GM12878 (cell line): Measurements from ENCODE around the gene BLOC1S4. TPM values are rescaled to one million over a fixed set of nuclear protein-coding genes. Genes with fewer than 3 reads are reported as not detected.

Source experiments
- ATAC-seq: fragments of 200-7000 bp; cut with Tn5 transposase; 3 replicates; pipeline ENCODE4 v1.9.1; 2020; ENCODE audit warnings: mild to moderate bottlenecking, moderate library complexity
- BruUV-seq: library from RNA; stranded (reverse); fragments of 400-500 nt; replicated peaks from 2 replicates; lab custom pipeline; 2021; lab: Mats Ljungman, UMichigan
- CTCF ChIA-PET: fragments of 300-600 bp; sonication (Branson Sonifier 250); formaldehyde crosslinking; extraction: SDS; loops from one replicate; lab custom pipeline; 2021; ENCODE audit warnings: inconsistent platforms; lab: Yijun Ruan, JAX
- POLR2A ChIA-PET: fragments of 350-600 bp; formaldehyde crosslinking; extraction: SDS; loops from one replicate; lab custom pipeline; 2021; ENCODE audit warnings: inconsistent platforms; lab: Charles Lee
- RAD21 ChIA-PET: fragments of 300-600 bp; sonication (Branson Sonifier 250); formaldehyde crosslinking; loops from one replicate; lab custom pipeline; 2023; ENCODE audit warnings: antibody characterized with exemption; ENCODE audit not compliant: unreplicated experiment; lab: Charles Lee
- SMC1A ChIA-PET: fragments of 300-600 bp; sonication (Branson Sonifier 250); formaldehyde crosslinking; loops from one replicate; lab custom pipeline; 2023; ENCODE audit not compliant: unreplicated experiment, uncharacterized antibody; lab: Charles Lee
- DNase-seq: peaks from one replicate; pipeline ENCODE4 v3.0.0-alpha.2; 2011; ENCODE audit warnings: low read depth, low spot score
- FAIRE-seq: peaks from 3 replicates; lab custom pipeline; 2011; peaks lifted over from hg19 to GRCh38; lab: Jason Lieb, UNC
- H2AFZ ChIP-seq: 2 replicates; pipeline ENCODE4 v1.6.0; 2011; ENCODE audit warnings: low read depth, low read length, control low read depth; ENCODE audit not compliant: control insufficient read depth
- H3K27ac ChIP-seq: 2 replicates; pipeline ENCODE4 v1.5.1; 2011; ENCODE audit warnings: control low read depth; ENCODE audit not compliant: control insufficient read depth, insufficient read depth
- H3K27me3 ChIP-seq, 2 experiments: replicated peaks in 1 of 2; 2 replicates each; pipeline versions ENCODE4 v1.6.0 to v1.6.1; 2011; ENCODE audit warnings: low read length in 1 of 2; ENCODE audit not compliant: control insufficient read depth in 2 of 2, insufficient read depth in 2 of 2
- H3K36me3 ChIP-seq, 2 experiments: 2 replicates each; pipeline ENCODE4 v1.5.1; 2011; ENCODE audit warnings: low read length in 1 of 2; ENCODE audit not compliant: control insufficient read depth in 2 of 2, insufficient read depth in 2 of 2
- H3K4me1 ChIP-seq: 2 replicates; pipeline ENCODE4 v1.6.1; 2011; ENCODE audit warnings: mild to moderate bottlenecking, low read length, moderate library complexity, mixed read lengths; ENCODE audit not compliant: control insufficient read depth, insufficient read depth
- H3K4me2 ChIP-seq: 2 replicates; pipeline ENCODE4 v1.6.0; 2011; ENCODE audit warnings: control low read depth; ENCODE audit not compliant: control insufficient read depth, insufficient read depth
- H3K4me3 ChIP-seq: fragments of 200-600 bp; sonication (generic); 2 replicates; pipeline ENCODE4 v1.5.1; 2016
- H3K79me2 ChIP-seq: 2 replicates; pipeline ENCODE4 v1.6.0; 2011; ENCODE audit warnings: low read length; ENCODE audit not compliant: control insufficient read depth, insufficient read depth
- H3K9ac ChIP-seq: 2 replicates; pipeline ENCODE4 v1.8.0; 2011; ENCODE audit warnings: low read length, control low read depth, mixed read lengths; ENCODE audit not compliant: control insufficient read depth, insufficient read depth
- H3K9me3 ChIP-seq: replicated peaks from 3 replicates; pipeline ENCODE4 v1.5.1; 2011; ENCODE audit warnings: mild to moderate bottlenecking, low read length; ENCODE audit not compliant: control insufficient read depth, insufficient read depth
- H4K20me1 ChIP-seq: 2 replicates; pipeline ENCODE4 v1.6.0; 2011; ENCODE audit not compliant: control insufficient read depth, insufficient read depth
- CHD2 ChIP-seq: IDR thresholded peaks from 2 replicates; pipeline ENCODE4 v1.6.1; 2011; ENCODE audit warnings: low read depth, low read length, improper control_type of control experiment, borderline replicate concordance
- ESRRA ChIP-seq: IDR thresholded peaks from 2 replicates; pipeline ENCODE4 v1.6.1; 2012; ENCODE audit warnings: mild to moderate bottlenecking, low read length, improper control_type of control experiment
- HCFC1 ChIP-seq: fragments of 150-350 bp; IDR thresholded peaks from 2 replicates; pipeline ENCODE4 v1.6.1; 2014; ENCODE audit warnings: low read length
- KAT2A ChIP-seq: conservative IDR thresholded peaks from 2 replicates; pipeline ENCODE4 v1.6.1; 2011; ENCODE audit warnings: low read depth, low read length; ENCODE audit not compliant: control insufficient read depth
- NR2C2 ChIP-seq: IDR thresholded peaks from 2 replicates; pipeline ENCODE4 v1.6.1; 2011; ENCODE audit warnings: borderline replicate concordance, low read depth; ENCODE audit not compliant: control insufficient read depth, insufficient read length
- PAX5 ChIP-seq: IDR thresholded peaks from 2 replicates; pipeline ENCODE4 v1.6.1; 2011; ENCODE audit warnings: low read depth, low read length, borderline replicate concordance
- RAD21 ChIP-seq: IDR thresholded peaks from 2 replicates; pipeline ENCODE4 v1.6.1; 2011; ENCODE audit warnings: mild to moderate bottlenecking, low read depth, low read length, moderate library complexity; ENCODE audit not compliant: insufficient read depth
- SMAD1 ChIP-seq: fragments of 450-650 bp; IDR thresholded peaks from 2 replicates; pipeline ENCODE4 v1.6.1; 2018; ENCODE audit warnings: mild to moderate bottlenecking, low read depth; ENCODE audit not compliant: partially characterized antibody
- SMAD5 ChIP-seq: IDR thresholded peaks from 2 replicates; pipeline ENCODE4 v1.6.1; 2016; ENCODE audit warnings: antibody characterized with exemption, low read depth
- SMARCA5 ChIP-seq: fragments of 450-650 bp; IDR thresholded peaks from 2 replicates; pipeline ENCODE4 v1.6.1; 2017; ENCODE audit warnings: mild to moderate bottlenecking
- TCF3 ChIP-seq: IDR thresholded peaks from 2 replicates; pipeline ENCODE4 v1.6.1; 2012; ENCODE audit warnings: low read depth, mild to moderate bottlenecking, low read length, borderline replicate concordance; ENCODE audit not compliant: insufficient read depth
- ZBED1 ChIP-seq: IDR thresholded peaks from 2 replicates; pipeline ENCODE4 v1.6.1; 2016; ENCODE audit warnings: borderline replicate concordance
- ZNF207 ChIP-seq: fragments of 450-650 bp; IDR thresholded peaks from 2 replicates; pipeline ENCODE4 v1.6.1; 2014; ENCODE audit warnings: antibody characterized with exemption, mild to moderate bottlenecking, borderline replicate concordance
- ZNF274 ChIP-seq: IDR thresholded peaks from one replicate; pipeline ENCODE4 v1.8.0; 2011; ENCODE audit not compliant: insufficient read length, insufficient read depth
- WGBS: methylation state at CpG from one replicate; pipeline ENCODE4 v1.1.6; 2016; ENCODE audit warnings: low lambda C conversion rate; ENCODE audit not compliant: insufficient replicate concordance, insufficient coverage; ENCODE audit errors: missing lambda C conversion rate; 5-methylcytosine and 5-hydroxymethylcytosine counted together
- in situ Hi-C: fragments of 300-500 bp; cut with MboI; formaldehyde crosslinking; loops from 9 replicates; pipeline ENCODE4 v1.14.3; 2018; ENCODE audit warnings: mixed read lengths
- intact Hi-C: fragments of 100-400 bp; cut with micrococcal nuclease; formaldehyde crosslinking; loops from one replicate; pipeline ENCODE4 v1.14.2; 2022; ENCODE audit not compliant: unreplicated experiment
- polyA plus RNA-seq, 11 experiments: library from polyadenylated mRNA; depleted of rRNA in 4 of 11; unstranded in 6 of 11; stranded (reverse) in 5 of 11; fragments of >200 nt; fragmentation: Nextera tagmentation in 4 of 11; fragmentation: Illumina TruSeq in 1 of 11; extraction: Ambion mirVana in 4 of 11; extraction: Trizol in 1 of 11; gene quantifications; 1 replicate in 1 of 11; 2 replicates in 10 of 11; pipeline versions ENCODE4 v1.2.1 to v1.2.3, GENCODE V29; 2011 to 2016; ENCODE audit warnings: inconsistent platforms in 2 of 11, missing spikeins in 2 of 11, low read depth in 1 of 11
- total RNA-seq, 4 experiments: library from RNA; depleted of rRNA in 3 of 4; stranded (reverse); fragments of >200 nt in 3 of 4; fragmentation: Illumina TruSeq in 1 of 4; extraction: Trizol in 1 of 4; gene quantifications; 2 replicates each; pipeline versions ENCODE4 v1.2.1 to v1.2.3, GENCODE V29; 2013 to 2021
- TF ChIP-seq, protein P1 (sequence below): fragments of 450-650 bp; IDR thresholded peaks from 2 replicates; pipeline ENCODE4 v1.6.1; 2016; ENCODE audit warnings: mild to moderate bottlenecking
- TF ChIP-seq, protein P2 (sequence below): IDR thresholded peaks from 2 replicates; pipeline ENCODE4 v1.6.1; 2012; ENCODE audit warnings: low read length, inconsistent platforms

BLOC1S4 gene
- total and polyA plus RNA-seq, 10 of the 15 experiments (the other 5 are each of a cell fraction or from before 2014, with no cell fraction given): 2.7 to 23.8 (median 9.5) TPM

GRCh38 chr4:6742989-6743388 lies 27.0 kb downstream of the BLOC1S4 start:
- no peak for FAIRE-seq
- H3K4me2 ChIP-seq: peak overlapping the region; percentile 38; the same call in 1 of the 2 replicates
- no peak overlapping the region for H3K9ac ChIP-seq
- WGBS: 64% methylated on average over 11 of the region's 11 CpGs
- no peaks in the 10 kb centered on the region for H4K20me1 ChIP-seq
- DNase-seq: no peak
- ChIA-PET POLR2A (interaction anchor here (0.7 to 0.9 kb wide), 2 partner anchors 8 to 108 kb away, joined by 5 to 7 read pairs; no protein-coding TSS in a partner anchor), CTCF (interaction anchor here (0.7 to 2.3 kb wide), 4 partner anchors 25 to 143 kb away, joined by 3 to 13 read pairs (median 4); no protein-coding TSS in a partner anchor), SMC1A (interaction anchor here (0.6 kb wide), 1 partner anchor 196 kb away, joined by 3 read pairs; no protein-coding TSS in a partner anchor), RAD21 (interaction anchor here (0.8 to 2.8 kb wide), 2 partner anchors 87 to 130 kb away, joined by 4 to 8 read pairs; no protein-coding TSS in a partner anchor)
- H3K36me3 ChIP-seq: no peaks in the 10 kb centered on the region
- no peak; the same call in 2 of the 3 replicates for ATAC-seq
- no peaks in the 10 kb centered on the region for H3K27me3 ChIP-seq
- no peak for TF ChIP-seq ZNF274
- no peak for TF ChIP-seq SMAD5
- no peak for TF ChIP-seq KAT2A
- TF ChIP-seq PAX5: no peak
- no peak for TF ChIP-seq SMARCA5
- no peak for TF ChIP-seq TCF3
- no peak for TF ChIP-seq ESRRA
- no peak for TF ChIP-seq HCFC1
- TF ChIP-seq RAD21: no peak
- TF ChIP-seq CHD2: no peak
- TF ChIP-seq ZBED1: no peak
- TF ChIP-seq, protein P1, sequence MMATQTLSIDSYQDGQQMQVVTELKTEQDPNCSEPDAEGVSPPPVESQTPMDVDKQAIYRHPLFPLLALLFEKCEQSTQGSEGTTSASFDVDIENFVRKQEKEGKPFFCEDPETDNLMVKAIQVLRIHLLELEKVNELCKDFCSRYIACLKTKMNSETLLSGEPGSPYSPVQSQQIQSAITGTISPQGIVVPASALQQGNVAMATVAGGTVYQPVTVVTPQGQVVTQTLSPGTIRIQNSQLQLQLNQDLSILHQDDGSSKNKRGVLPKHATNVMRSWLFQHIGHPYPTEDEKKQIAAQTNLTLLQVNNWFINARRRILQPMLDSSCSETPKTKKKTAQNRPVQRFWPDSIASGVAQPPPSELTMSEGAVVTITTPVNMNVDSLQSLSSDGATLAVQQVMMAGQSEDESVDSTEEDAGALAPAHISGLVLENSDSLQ: no peak
- no peak for TF ChIP-seq NR2C2
- TF ChIP-seq SMAD1: no peak
- TF ChIP-seq, protein P2, sequence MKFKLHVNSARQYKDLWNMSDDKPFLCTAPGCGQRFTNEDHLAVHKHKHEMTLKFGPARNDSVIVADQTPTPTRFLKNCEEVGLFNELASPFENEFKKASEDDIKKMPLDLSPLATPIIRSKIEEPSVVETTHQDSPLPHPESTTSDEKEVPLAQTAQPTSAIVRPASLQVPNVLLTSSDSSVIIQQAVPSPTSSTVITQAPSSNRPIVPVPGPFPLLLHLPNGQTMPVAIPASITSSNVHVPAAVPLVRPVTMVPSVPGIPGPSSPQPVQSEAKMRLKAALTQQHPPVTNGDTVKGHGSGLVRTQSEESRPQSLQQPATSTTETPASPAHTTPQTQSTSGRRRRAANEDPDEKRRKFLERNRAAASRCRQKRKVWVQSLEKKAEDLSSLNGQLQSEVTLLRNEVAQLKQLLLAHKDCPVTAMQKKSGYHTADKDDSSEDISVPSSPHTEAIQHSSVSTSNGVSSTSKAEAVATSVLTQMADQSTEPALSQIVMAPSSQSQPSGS: no peak
- TF ChIP-seq ZNF207: no peak
- no peak overlapping the region for H2AFZ ChIP-seq
- H3K79me2 ChIP-seq: no peaks in the 10 kb centered on the region
- intact Hi-C loops: no loop called here
- peaks cover 10% of the 10 kb centered on the region for H3K4me1 ChIP-seq
- no peak overlapping the region for H3K4me3 ChIP-seq
- no TSS peak for BruUV-seq
- H3K27ac ChIP-seq: no peak overlapping the region
- H3K9me3 ChIP-seq: no peaks in the 10 kb centered on the region; the same call in 2 of the 3 replicates
- in situ Hi-C loops: no loop called here
